D721Med (cell line): ENCODE data around the gene TAS2R60.

Experiments used
- DNase-seq: peaks from one replicate; pipeline ENCODE4 v3.0.0; 2011; ENCODE audit warnings: low spot score; ENCODE audit not compliant: insufficient read length
- FAIRE-seq: peaks from 2 replicates; lab custom pipeline; 2011; peaks lifted over from hg19 to GRCh38; lab: Jason Lieb, UNC
- TF ChIP-seq, protein P1 (sequence below): IDR thresholded peaks from 2 replicates; pipeline ENCODE4 v1.5.1; 2012; ENCODE audit warnings: mild to moderate bottlenecking, control low read depth; ENCODE audit not compliant: insufficient read depth; ENCODE audit errors: missing control alignments

TAS2R60 gene

GRCh38 chr7:143435266-143435665, 8.0 kb upstream of the TAS2R60 start:
- TF ChIP-seq, protein P1, sequence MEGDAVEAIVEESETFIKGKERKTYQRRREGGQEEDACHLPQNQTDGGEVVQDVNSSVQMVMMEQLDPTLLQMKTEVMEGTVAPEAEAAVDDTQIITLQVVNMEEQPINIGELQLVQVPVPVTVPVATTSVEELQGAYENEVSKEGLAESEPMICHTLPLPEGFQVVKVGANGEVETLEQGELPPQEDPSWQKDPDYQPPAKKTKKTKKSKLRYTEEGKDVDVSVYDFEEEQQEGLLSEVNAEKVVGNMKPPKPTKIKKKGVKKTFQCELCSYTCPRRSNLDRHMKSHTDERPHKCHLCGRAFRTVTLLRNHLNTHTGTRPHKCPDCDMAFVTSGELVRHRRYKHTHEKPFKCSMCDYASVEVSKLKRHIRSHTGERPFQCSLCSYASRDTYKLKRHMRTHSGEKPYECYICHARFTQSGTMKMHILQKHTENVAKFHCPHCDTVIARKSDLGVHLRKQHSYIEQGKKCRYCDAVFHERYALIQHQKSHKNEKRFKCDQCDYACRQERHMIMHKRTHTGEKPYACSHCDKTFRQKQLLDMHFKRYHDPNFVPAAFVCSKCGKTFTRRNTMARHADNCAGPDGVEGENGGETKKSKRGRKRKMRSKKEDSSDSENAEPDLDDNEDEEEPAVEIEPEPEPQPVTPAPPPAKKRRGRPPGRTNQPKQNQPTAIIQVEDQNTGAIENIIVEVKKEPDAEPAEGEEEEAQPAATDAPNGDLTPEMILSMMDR = no peak
- DNase-seq (no peak), FAIRE-seq (no peak)

- FAIRE-seq = no peak
- TF ChIP-seq, protein P1 = no peak
- DNase-seq = no peak
These were observed 6.8 kb upstream of the TAS2R60 start for GRCh38 chr7:143436325-143436946.

DNA sequence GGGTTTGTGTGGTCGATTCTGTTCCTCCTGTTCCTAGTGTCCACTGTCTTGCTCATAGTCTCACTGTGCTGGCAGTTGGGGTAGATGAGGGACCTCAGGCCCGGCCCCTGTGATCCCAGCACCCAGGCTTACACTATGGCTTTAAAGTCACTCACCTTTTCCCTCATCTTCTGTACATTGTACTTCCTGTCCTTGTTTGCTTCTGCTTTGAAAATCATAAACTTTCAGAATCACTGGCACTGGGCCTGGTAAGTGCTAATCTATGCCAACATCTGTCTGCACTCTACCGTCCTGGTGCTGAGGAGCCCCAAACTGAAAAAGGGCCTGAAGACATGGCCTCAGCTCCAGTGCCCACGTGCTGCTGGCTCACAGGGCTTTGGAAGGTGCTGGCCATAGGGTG, 5.7 kb upstream of the TAS2R60 start:
- TF ChIP-seq, protein P1 = no peak

GRCh38 chr7:143439866-143440265, 3.4 kb upstream of the TAS2R60 start:
- TF ChIP-seq, protein P1 = no peak
- DNase-seq (no peak), FAIRE-seq (no peak)

More for the DNA sequence above, 5.7 kb upstream of the TAS2R60 start:
- FAIRE-seq (no peak), DNase-seq (no peak)

GRCh38 chr7:143444063-143444782, 970 bp downstream of the TAS2R60 start:
- no peak for DNase-seq
- TF ChIP-seq, protein P1 = no peak
- no peak for FAIRE-seq

- FAIRE-seq = no peak
- TF ChIP-seq, protein P1 = no peak
- DNase-seq = no peak
These were observed 1.5 kb downstream of the TAS2R60 start for GRCh38 chr7:143444785-143445184.

- FAIRE-seq (no peak), DNase-seq (no peak)
- TF ChIP-seq, protein P1 = no peak
These were observed 4.2 kb downstream of the TAS2R60 start for GRCh38 chr7:143447466-143447865.
